ENCODE data around the gene MMP24. TPM values are rescaled to one million over a fixed set of nuclear protein-coding genes. Genes with fewer than 3 reads are reported as not detected.

Gene MMP24
- total and polyA plus RNA-seq, 2 of the 13 experiments (the other 11 are each of a cell fraction or from before 2014, with no cell fraction given) = 0.29 to 0.35 TPM

DNA sequence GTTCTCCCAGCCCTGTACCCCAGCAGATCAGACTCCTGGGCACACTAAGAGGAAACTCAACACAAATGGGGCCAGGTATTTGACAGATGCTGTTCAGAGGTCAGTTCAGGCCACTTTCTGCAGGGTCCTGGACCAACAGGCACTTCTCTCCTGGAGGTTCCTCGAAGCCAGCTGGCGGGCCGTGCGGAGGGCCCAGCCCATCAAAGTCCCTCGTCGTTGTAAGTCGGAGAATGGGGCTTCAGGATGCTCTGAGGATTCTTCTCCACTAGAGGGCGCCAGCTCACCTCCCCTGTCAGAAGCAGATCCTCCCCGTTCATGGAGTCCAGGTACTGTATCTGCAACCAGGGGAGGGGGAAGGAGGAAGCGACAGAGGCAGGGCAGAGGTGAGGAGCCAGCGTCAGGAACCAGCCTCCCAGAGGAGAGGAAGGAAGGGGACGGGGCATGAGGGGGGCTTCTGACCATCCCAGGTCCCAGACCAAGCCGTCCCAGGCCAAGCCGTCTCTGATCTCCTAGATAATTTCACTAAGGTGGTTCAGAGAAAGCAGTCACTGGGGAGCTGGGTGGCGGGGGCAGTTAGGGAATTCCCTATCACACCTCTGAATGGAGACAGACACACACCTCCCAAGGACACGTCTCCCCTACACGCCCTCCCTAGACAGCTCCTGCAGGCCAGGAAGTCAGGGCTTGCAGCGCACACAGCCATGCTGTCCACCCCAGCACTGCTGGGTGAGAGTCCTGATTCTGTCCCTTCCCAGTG is 77.4 kb downstream of the MMP24 start (continued):
- TF ChIP-seq SP4 (CRISPR knock-in tag; IDR thresholded peaks at IDR 0.05) = peak; percentile 39; the same call in 1 of the 2 replicates
- no peak for TF ChIP-seq ZNF282 (IDR thresholded peaks at IDR 0.05; ENCODE audit: partially characterized antibody)
- no peak for TF ChIP-seq HIVEP1 (CRISPR knock-in tag; IDR thresholded peaks at IDR 0.05)
- no peak for TF ChIP-seq POLR2AphosphoS5 (IDR thresholded peaks at IDR 0.05; ENCODE audit: low read depth, low read length)
- TF ChIP-seq FOSL1 (CRISPR knock-in tag; IDR thresholded peaks at IDR 0.05; ENCODE audit: borderline replicate concordance) = no peak
- TF ChIP-seq CREB3 (CRISPR knock-in tag; IDR thresholded peaks at IDR 0.05) = no peak
- no peak for TF ChIP-seq ZNF83 (CRISPR knock-in tag; IDR thresholded peaks at IDR 0.05; ENCODE audit: borderline replicate concordance)
- no peak for TF ChIP-seq PRMT3 (CRISPR knock-in tag; IDR thresholded peaks at IDR 0.05; ENCODE audit: borderline replicate concordance, low read depth)
- TF ChIP-seq, protein P1, sequence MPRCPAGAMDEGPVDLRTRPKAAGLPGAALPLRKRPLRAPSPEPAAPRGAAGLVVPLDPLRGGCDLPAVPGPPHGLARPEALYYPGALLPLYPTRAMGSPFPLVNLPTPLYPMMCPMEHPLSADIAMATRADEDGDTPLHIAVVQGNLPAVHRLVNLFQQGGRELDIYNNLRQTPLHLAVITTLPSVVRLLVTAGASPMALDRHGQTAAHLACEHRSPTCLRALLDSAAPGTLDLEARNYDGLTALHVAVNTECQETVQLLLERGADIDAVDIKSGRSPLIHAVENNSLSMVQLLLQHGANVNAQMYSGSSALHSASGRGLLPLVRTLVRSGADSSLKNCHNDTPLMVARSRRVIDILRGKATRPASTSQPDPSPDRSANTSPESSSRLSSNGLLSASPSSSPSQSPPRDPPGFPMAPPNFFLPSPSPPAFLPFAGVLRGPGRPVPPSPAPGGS (CRISPR knock-in tag; IDR thresholded peaks at IDR 0.05) = no peak
- 0 out of 2 replicates have a peak, but pooled peaks have one; percentile 29 for TF ChIP-seq ZNF124 (CRISPR knock-in tag; IDR thresholded peaks at IDR 0.05)
- no peak for TF ChIP-seq ZSCAN29 (CRISPR knock-in tag; conservative IDR thresholded peaks at IDR 0.05)
- TF ChIP-seq ZSCAN21 (CRISPR knock-in tag; IDR thresholded peaks at IDR 0.05; ENCODE audit: borderline replicate concordance) = peak; percentile 58; the same call in 1 of the 2 replicates
- no peak for TF ChIP-seq MTA1 (CRISPR knock-in tag; IDR thresholded peaks at IDR 0.05; ENCODE audit: borderline replicate concordance)
- 0 out of 2 replicates have a peak, but pooled peaks have one; percentile 73 for TF ChIP-seq ZNF335 (CRISPR knock-in tag; IDR thresholded peaks at IDR 0.05)
- TF ChIP-seq HBP1 (CRISPR knock-in tag; IDR thresholded peaks at IDR 0.05; ENCODE audit: low read depth) = no peak
- TF ChIP-seq PPARG (CRISPR knock-in tag; conservative IDR thresholded peaks at IDR 0.05) = peak; percentile 64
- peak; percentile 40; the same call in 1 of the 2 replicates for TF ChIP-seq MAZ (IDR thresholded peaks at IDR 0.05; ENCODE audit: borderline replicate concordance, low read depth, low read length)
- TF ChIP-seq MAZ (CRISPR knock-in tag; IDR thresholded peaks at IDR 0.05; ENCODE audit: low read depth) = peak; percentile 86
- TF ChIP-seq SMAD3 (CRISPR knock-in tag; IDR thresholded peaks at IDR 0.05) = no peak; the same call in 1 of the 2 replicates
- no peak for TF ChIP-seq ZSCAN12 (CRISPR knock-in tag; IDR thresholded peaks at IDR 0.05)
- no peak for TF ChIP-seq KDM5B (CRISPR knock-in tag; IDR thresholded peaks at IDR 0.05; ENCODE audit: borderline replicate concordance)
- 0 out of 2 replicates have a peak, but pooled peaks have one; percentile 32 for TF ChIP-seq THAP9 (CRISPR knock-in tag; IDR thresholded peaks at IDR 0.05; ENCODE audit: borderline replicate concordance)

All from HepG2 (cell line).